ENCODE results near the gene WFDC1. TPM values are rescaled to one million over a fixed set of nuclear protein-coding genes. Genes with fewer than 3 reads are reported as not detected.

Gene WFDC1
- total and polyA plus RNA-seq, 10 of the 15 experiments (the other 5 are each of a cell fraction or from before 2014, with no cell fraction given): not detected

GRCh38 chr16:84373907-84374489 is 79.3 kb downstream of the WFDC1 start (continued):
- TF ChIP-seq KDM1A (IDR thresholded peaks at IDR 0.05; ENCODE audit: borderline replicate concordance): no peak
- TF ChIP-seq CBX3 (IDR thresholded peaks at IDR 0.05; ENCODE audit: borderline replicate concordance, low read depth): no peak
- TF ChIP-seq FOXK2 (IDR thresholded peaks at IDR 0.05): no peak
- no peak for TF ChIP-seq HSF1 (IDR thresholded peaks at IDR 0.05; ENCODE audit: low read depth, low read length)

GRCh38 chr16:84378099-84378498 is 83.4 kb downstream of the WFDC1 start:
- 41% methylated on average over 7 of the region's 7 CpGs for WGBS (ENCODE audit: insufficient coverage, insufficient replicate concordance, low lambda C conversion rate, missing lambda C conversion rate)
- no peak overlapping the region for H3K9ac ChIP-seq (ENCODE audit: control insufficient read depth, insufficient read depth, low read length)
- FAIRE-seq (no peak), DNase-seq (ENCODE audit: low read depth, low spot score) (no peak), ATAC-seq (no peak)
- H3K79me2 ChIP-seq (ENCODE audit: control insufficient read depth, insufficient read depth, low read length): no peaks in the 10 kb centered on the region
- no peaks in the 10 kb centered on the region for H3K36me3 ChIP-seq (ENCODE audit: control insufficient read depth in 2 of 2, insufficient read depth in 2 of 2, low read length in 1 of 2)
- H3K4me2 ChIP-seq (ENCODE audit: control insufficient read depth, insufficient read depth): no peak overlapping the region
- no peak overlapping the region for H2AFZ ChIP-seq (ENCODE audit: control insufficient read depth, low read depth, low read length)
- ChIA-PET CTCF (interaction anchor here (0.6 kb wide), 1 partner anchor 46 kb away, joined by 3 read pairs; no protein-coding TSS in a partner anchor), SMC1A (ENCODE audit: uncharacterized antibody, unreplicated experiment) (no interaction called here), RAD21 (ENCODE audit: unreplicated experiment) (interaction anchor here (0.6 kb wide), 1 partner anchor 87 kb away, joined by 3 read pairs; no protein-coding TSS in a partner anchor), POLR2A (no interaction called here)
- H3K4me3 ChIP-seq: no peak overlapping the region
- BruUV-seq (replicated peaks): no TSS peak
- no peaks in the 10 kb centered on the region for H3K4me1 ChIP-seq (ENCODE audit: control insufficient read depth, insufficient read depth, low read length)
- H3K9me3 ChIP-seq (replicated peaks; ENCODE audit: control insufficient read depth, insufficient read depth, low read length): no peaks in the 10 kb centered on the region
- intact Hi-C loops (cut with micrococcal nuclease; ENCODE audit: unreplicated experiment) (no loop called here), in situ Hi-C loops (cut with MboI) (no loop called here)
- no peak for TF ChIP-seq TCF3 (IDR thresholded peaks at IDR 0.05; ENCODE audit: borderline replicate concordance, insufficient read depth, low read depth, low read length)
- no peak for TF ChIP-seq MEF2A (IDR thresholded peaks at IDR 0.05; ENCODE audit: insufficient read depth, low read depth, low read length)
- TF ChIP-seq JUNB (IDR thresholded peaks at IDR 0.05): no peak
- TF ChIP-seq ZNF384 (IDR thresholded peaks at IDR 0.05; ENCODE audit: borderline replicate concordance, low read depth, low read length): no peak
- no peak for TF ChIP-seq CREM (IDR thresholded peaks at IDR 0.05; ENCODE audit: low read depth)
- TF ChIP-seq NFXL1 (IDR thresholded peaks at IDR 0.05; ENCODE audit: borderline replicate concordance): no peak
- TF ChIP-seq RELA (IDR thresholded peaks at IDR 0.05; ENCODE audit: borderline replicate concordance, partially characterized antibody): no peak
- no peak for TF ChIP-seq NFIC (IDR thresholded peaks at IDR 0.05; ENCODE audit: low read depth, low read length)
- no peak for TF ChIP-seq CUX1 (IDR thresholded peaks at IDR 0.05; ENCODE audit: insufficient replicate concordance, low read depth, low read length)
- TF ChIP-seq GATAD2B (conservative IDR thresholded peaks at IDR 0.05; ENCODE audit: low read depth): no peak
- TF ChIP-seq ZNF274 (IDR thresholded peaks at IDR 0.05; ENCODE audit: insufficient read depth, insufficient read length): no peak
- TF ChIP-seq ZSCAN29 (IDR thresholded peaks at IDR 0.05): no peak
- TF ChIP-seq EZH2 (IDR thresholded peaks at IDR 0.05; ENCODE audit: borderline replicate concordance, control insufficient read depth, low read depth, low read length): no peak
- no peaks in the 10 kb centered on the region for H3K27me3 ChIP-seq (replicated peaks in 1 of 2; ENCODE audit: control insufficient read depth in 2 of 2, insufficient read depth in 2 of 2, low read length in 1 of 2)
- H3K27ac ChIP-seq (ENCODE audit: control insufficient read depth, insufficient read depth): no peak overlapping the region
- no peaks in the 10 kb centered on the region for H4K20me1 ChIP-seq (ENCODE audit: control insufficient read depth, insufficient read depth)
